Fibroblast of gingiva (primary cell): ENCODE measurements around the gene OR56A4.
A peak's percentile ranks its signal among the peaks of the same experiment; 100 is the strongest.

ENCODE experiments used
- DNase-seq: peaks from one replicate; pipeline ENCODE4 v3.0.0-alpha.2; 2011; ENCODE audit warnings: low read depth

Gene OR56A4, protein sequence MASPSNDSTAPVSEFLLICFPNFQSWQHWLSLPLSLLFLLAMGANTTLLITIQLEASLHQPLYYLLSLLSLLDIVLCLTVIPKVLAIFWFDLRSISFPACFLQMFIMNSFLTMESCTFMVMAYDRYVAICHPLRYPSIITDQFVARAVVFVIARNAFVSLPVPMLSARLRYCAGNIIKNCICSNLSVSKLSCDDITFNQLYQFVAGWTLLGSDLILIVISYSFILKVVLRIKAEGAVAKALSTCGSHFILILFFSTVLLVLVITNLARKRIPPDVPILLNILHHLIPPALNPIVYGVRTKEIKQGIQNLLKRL

GRCh38 chr11:6006846-6007245, at the start of gene OR56A4:
Gene OR56A4, minus strand, starts transcription at chr11:6006946. Its CDS starts 3,954 bp downstream, at chr11:6002992.
- DNase-seq: no peak

GRCh38 chr11:6055569-6055968, 48.8 kb upstream of the OR56A4 start:
- DNase-seq: no peak

DNA sequence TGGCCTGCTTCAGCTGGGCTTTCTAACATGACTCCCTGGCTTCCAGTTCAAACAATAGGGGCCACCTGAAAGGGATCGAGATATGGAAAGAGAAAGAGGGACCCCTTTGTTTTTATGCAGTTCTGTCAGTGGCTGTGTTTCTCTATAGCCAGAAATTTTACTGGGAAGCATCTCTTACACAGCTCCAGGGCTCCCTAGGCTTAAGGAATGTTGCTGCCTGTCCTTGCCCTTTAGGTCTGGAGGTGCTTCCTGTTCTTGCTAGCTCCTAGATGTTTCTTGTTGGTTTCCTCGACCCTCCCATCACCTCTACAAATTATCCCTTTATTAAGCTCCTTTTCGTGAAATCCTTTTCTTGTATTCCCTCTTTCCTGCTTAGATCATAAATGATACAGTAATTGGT, 45.6 kb upstream of the OR56A4 start:
- DNase-seq: no peak

DNA sequence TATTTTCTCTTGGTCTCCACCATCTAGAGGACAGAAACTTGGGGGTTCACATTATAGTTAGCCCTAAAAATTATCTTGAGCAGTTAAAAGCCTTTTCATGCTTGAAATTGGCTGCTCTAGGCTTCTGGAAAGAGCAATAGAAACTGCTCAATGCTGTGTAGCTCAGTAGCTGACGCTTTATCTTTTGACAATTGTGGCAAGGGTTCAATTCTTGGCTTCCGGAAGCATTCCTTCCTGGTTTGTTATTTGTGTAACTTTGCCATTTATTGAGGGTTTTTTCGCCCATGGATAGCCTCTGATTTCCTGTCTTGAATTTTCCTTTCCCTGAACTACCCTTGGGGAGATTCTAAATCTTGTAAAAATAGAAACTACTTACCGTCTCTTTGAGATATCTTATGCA, 34.1 kb upstream of the OR56A4 start:
- DNase-seq: no peak

DNA sequence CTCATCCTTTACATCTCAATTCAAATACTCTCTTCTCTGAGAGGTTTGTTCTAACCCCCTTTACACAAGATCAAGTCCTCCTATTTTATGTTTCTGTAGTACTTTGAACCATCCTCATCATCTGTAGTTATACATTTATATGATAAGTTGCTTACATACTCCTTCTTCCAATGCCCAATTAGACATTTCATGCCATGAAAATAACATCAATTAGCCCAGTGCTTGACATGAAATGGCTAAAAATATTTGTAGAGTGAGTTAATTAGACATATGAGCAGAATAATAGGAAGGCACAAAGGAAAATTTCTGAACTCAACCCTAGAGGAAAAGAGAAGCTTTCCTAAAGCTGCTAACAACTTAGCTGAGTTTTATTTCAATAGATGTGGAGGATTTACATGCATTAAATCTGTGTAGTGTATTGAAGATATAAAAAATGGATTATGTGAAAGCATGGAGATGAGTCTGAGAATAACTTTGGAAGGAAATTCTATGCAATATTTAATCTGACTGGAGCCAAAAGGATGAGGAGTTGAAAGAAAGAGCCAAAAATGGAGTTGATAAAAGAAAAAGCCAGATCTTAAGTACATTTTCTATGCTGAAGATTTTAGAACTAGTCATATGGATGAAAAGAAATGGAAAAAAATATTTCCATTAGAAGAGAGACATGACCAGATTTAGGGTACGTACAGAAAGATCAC, 24.1 kb upstream of the OR56A4 start, which contains the start of gene OR56A1:
Gene OR56A1 (minus strand): TSS at position 51 of the 698 bp plus-strand sequence. CDS start 3,066 bp downstream, outside the sequence.
- no peak for DNase-seq

GRCh38 chr11:6027501-6027900, 20.8 kb upstream of the OR56A4 start:
- DNase-seq: no peak

GRCh38 chr11:6025056-6025455, 18.3 kb upstream of the OR56A4 start:
- DNase-seq: no peak

- peak; percentile 15 for DNase-seq
Measured at GRCh38 chr11:6022956-6023355, 16.2 kb upstream of the OR56A4 start.

GRCh38 chr11:6013042-6013441, 6.3 kb upstream of the OR56A4 start:
- DNase-seq: no peak

DNA sequence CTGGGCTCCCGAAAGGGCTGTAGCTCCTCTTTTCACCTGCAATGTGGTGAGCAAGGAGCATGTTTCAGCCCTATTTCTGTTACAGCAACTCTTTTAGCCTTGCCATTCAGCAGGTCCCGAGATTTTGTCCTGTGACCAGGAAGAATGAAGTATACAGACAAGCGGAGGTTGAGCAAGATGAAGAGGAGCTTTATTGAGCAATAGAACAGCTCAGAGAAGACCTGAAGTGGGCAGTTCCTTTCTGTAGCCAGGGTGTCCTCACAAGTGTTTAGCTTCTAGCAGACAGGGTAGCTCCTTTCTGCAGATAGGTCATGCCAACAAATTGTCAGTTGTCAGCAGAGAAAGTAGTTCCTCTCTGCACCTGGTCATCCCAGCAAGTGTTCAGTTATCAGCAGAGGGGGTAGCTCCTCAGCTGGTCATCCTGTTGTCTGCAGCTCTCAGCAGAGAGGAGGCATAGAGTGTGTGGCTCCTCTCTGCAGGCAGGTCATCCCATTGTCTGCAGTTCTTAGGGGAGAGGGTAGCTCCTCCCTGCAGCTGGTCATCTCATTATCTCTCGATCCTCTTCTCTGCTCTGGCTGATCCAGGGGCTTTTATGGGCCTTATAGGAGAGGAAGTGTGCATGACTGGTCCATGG, 5.4 kb upstream of the OR56A4 start:
- DNase-seq: no peak

DNA sequence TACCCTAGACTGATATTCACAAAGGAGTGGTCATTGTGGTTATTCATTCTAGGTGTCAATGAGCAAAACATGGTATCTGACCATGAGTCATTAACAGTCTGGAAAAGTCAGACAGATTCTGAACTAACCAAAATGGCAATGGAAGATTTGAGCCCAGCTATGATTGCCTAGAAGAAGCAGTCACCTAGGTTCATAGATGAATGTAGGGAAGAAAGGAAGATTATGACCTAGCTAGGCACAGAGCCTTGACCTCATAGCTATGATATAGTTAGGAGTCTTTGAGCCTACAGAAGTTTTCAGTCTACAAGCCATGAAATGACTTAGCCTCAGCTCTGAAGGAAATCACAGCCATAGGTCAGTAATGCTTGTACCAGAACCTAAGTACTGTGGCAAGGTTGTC, 351 bp downstream of the OR56A4 start:
- no peak for DNase-seq

DNA sequence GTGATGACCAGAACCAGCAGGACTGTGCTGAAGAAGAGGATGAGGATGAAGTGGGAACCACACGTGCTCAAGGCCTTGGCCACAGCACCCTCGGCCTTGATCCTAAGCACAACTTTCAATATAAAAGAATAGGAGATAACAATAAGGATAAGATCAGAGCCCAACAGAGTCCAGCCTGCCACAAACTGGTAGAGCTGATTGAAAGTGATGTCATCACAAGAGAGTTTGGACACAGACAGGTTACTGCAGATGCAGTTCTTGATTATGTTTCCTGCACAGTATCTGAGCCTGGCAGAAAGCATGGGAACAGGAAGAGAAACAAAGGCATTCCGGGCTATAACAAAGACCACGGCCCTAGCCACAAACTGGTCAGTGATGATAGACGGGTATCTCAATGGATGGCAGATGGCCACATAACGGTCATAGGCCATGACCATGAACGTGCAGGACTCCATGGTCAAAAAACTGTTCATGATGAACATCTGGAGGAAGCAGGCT, 4.5 kb downstream of the OR56A4 start:
- no peak for DNase-seq

DNA sequence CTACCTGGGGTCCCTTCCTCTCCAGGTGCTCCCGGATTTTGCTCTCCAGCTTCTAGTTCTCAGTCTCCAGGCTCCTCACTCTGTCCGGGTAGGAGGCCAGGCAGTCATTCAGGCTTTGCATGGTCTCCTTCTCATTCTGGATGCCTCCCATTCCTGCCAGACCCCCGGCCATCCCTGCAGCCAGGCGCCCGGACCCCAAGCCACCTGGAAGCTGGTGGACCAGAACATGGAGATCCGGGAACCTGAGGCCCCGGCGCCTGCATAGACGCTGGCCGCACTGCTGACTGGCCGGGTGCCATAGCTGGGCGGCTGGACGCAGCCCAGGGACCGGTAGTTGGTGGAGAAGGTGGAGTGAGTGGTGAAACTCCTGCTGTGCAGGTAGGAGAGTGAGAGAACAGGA, 12.0 kb downstream of the OR56A4 start:
- no peak for DNase-seq

DNA sequence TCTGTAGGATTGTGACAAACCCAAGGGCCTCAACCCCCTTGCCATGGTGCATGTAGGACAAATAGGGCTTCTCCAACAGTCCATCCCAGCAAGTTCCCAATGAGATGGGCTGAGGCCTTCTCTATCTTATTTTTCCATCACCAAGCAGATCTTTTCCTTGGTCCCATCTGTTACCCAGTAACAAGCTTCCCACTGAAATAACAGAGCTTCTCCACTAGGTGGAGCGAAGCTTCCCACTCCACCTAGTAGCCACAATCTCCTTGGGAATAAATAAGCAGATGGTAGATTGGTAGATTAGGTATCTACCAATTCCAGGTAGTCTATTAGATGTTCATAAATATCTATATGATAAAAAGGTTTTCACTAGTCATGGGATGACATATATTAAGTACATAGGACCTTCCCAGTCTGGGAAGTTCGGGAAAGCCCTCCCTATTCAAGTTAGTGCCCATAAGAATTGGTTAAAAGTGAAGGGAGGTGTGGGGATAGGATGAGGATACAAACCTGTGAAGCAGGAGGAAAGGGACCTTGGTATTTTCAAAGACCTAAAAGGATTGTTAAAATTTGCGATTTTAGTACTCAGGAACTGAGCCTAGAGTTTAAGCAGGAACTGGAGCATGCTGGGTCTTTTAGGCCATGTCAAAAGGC, 14.0 kb downstream of the OR56A4 start:
- no peak for DNase-seq

GRCh38 chr11:5992150-5992549, 14.6 kb downstream of the OR56A4 start:
- no peak for DNase-seq

GRCh38 chr11:5989203-5989602, 17.5 kb downstream of the OR56A4 start:
- no peak for DNase-seq

GRCh38 chr11:5986885-5987284, 19.9 kb downstream of the OR56A4 start, which contains the start of gene OR52L1:
Gene OR52L1, minus strand, starts transcription at chr11:5986985. Its CDS starts 55 bp downstream, at chr11:5986930.
- no peak for DNase-seq

- no peak for DNase-seq
Measured at GRCh38 chr11:5983443-5983842, 23.3 kb downstream of the OR56A4 start.

- no peak for DNase-seq
Measured at GRCh38 chr11:5973530-5973929, 33.2 kb downstream of the OR56A4 start.

DNA sequence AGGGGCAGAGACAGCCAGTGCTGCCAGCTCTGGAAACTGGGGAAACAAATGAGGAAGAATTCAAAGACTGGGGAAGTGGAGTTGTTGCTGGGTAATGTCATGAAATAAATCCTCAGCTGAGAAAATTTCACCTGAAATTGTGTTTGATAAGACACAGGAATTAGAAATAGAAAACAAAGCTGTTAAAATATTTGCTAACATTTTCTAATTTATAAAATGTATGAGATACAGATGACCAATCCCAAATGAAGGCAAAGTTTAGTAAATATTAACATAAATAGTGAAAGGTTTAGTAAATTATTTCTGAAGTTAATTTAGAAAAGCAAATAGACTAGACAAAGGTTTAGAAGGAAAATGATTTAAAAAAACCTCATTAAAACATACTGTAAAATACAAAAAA, 38.4 kb downstream of the OR56A4 start, which contains the start of gene OR56A5:
Gene OR56A5 (minus strand): TSS at position 101 of the 400 bp plus-strand sequence. CDS start 0 bp downstream, at position 101.
- no peak for DNase-seq

GRCh38 chr11:5967708-5968107, 39.0 kb downstream of the OR56A4 start:
- no peak for DNase-seq

- no peak for DNase-seq
Measured at GRCh38 chr11:5966958-5967357, 39.8 kb downstream of the OR56A4 start.
